ENCODE results near the gene NTNG1. TPM values are rescaled to one million over a fixed set of nuclear protein-coding genes. Genes with fewer than 3 reads are reported as not detected.

The NTNG1 gene
- total RNA-seq, 5 donors from 2014 or later (not counting 1 experiment from before 2014, with no cell fraction given): 0.13 TPM; not detected in 4

DNA sequence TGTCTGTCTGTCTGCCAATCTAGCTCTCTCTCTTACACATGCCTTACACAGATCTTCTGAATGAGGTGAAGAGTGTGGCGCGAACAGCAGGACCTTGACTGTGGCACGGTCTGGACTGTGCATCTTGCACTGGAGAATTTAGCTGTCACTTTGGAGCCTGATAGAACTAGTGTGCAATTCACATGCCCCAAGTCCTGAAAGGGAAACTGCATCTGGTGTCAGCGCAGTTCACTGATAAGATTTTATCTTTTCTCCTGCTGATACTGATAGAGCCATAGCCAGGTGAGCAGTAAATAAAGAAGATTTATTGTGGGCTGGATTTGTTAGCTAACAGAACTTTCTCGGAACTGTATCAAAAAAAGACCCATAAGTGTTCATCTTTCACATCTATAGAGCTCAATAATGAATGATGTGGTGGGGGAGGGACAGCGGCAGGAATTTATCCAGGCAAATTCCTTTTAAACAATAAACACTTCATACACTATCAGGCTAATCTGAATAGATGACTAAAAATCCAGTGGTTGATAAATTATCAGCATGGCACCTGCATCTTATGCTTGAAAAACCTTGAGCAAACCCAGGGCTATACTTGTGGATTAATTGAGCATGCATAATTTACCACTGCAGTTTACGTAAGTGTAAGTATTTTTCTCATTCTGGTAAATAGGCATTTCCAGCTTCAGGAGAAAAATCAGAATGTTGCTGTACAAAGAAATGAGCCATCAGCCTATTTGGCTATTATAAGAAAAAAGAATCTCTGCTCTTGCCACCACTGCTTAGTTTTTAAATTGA lies 104.1 kb downstream of the NTNG1 start:
- Mint-ChIP-seq H3K4me1 (peaks cover 0 to 3% (median 0%) of the 10 kb centered on the region in 3 donors), H3K36me3 (no peaks in the 10 kb centered on the region), H3K27me3 (peaks cover 0 to 3% of the 10 kb centered on the region in 2 donors), H3K4me3 (no peak overlapping the region), H3K9me3 (no peaks in the 10 kb centered on the region), H3K27ac (no peak overlapping the region)
- Histone ChIP-seq H3K4me1 (ENCODE audit: control insufficient read depth in 1 of 2, extremely low read depth in 1 of 2, insufficient read depth in 2 of 2, low read length in 2 of 2) (peaks cover 0 to 6% of the 10 kb centered on the region in 2 experiments), H3K4me3 (ENCODE audit: control insufficient read depth in 1 of 2, extremely low read depth in 1 of 2, low read length in 1 of 2) (no peak overlapping the region), H3K36me3 (ENCODE audit: control insufficient read depth in 2 of 2, extremely low read depth in 1 of 2, insufficient read depth in 1 of 2, low read length in 1 of 2) (no peaks in the 10 kb centered on the region), H3K27me3 (replicated peaks in 1 of 2; ENCODE audit: control insufficient read depth in 2 of 2, extremely low read depth in 1 of 2, insufficient read depth in 2 of 2, low read length in 1 of 2) (peaks cover 0 to 5% of the 10 kb centered on the region in 2 experiments), H3K9me3 (no peaks in the 10 kb centered on the region), H3K27ac (ENCODE audit: low read length) (no peak overlapping the region)
- ChIA-PET CTCF (interaction anchor here in 1 of 2 donors (0.5 kb wide), 1 partner anchor 1567 kb away, joined by 4 read pairs; no protein-coding TSS in a partner anchor), POLR2A (interaction anchor here in 1 of 2 donors (0.6 kb wide), 1 partner anchor 348 kb away, joined by 3 read pairs; no protein-coding TSS in a partner anchor)
- no peak for ATAC-seq (replicated peaks in 1 of 4)
- DNase-seq: no peak
- 13% methylated on average over 1 of the region's 7 CpGs for WGBS (ENCODE audit: insufficient coverage)

DNA sequence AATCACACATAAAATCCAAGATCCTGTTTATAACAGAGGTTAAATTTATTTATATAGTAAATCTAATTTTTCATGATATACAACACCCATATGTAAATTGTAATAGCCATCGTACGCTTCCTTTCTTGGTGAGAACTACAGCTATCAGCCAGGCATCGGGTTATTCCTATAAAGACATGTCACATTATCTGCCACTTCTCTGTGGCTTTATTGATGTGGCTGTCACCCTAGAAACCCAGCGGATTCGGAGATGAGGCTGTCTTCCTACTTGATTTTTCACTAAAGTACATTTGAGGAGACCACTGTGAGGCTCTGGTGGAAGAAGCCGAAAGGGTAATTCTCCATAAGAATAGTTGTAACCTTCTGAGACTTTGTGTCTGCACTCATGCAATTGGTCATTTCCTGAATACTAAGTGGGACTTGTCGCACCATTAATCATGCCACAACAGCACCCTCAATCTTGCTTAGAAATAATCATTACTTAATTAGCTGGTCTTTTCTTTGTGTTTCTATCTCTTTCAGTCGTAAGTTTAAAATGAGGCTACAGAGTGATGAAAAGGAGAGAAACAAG lies 106.0 kb downstream of the NTNG1 start:
- Histone ChIP-seq H3K27ac (ENCODE audit: low read length) (no peak overlapping the region), H3K27me3 (replicated peaks in 1 of 2; ENCODE audit: control insufficient read depth in 2 of 2, extremely low read depth in 1 of 2, insufficient read depth in 2 of 2, low read length in 1 of 2) (peaks cover 0 to 5% of the 10 kb centered on the region in 2 experiments), H3K4me1 (ENCODE audit: control insufficient read depth in 1 of 2, extremely low read depth in 1 of 2, insufficient read depth in 2 of 2, low read length in 2 of 2) (peaks cover 0 to 7% of the 10 kb centered on the region in 2 experiments), H3K4me3 (ENCODE audit: control insufficient read depth in 1 of 2, extremely low read depth in 1 of 2, low read length in 1 of 2) (no peak overlapping the region), H3K9me3 (no peaks in the 10 kb centered on the region), H3K36me3 (ENCODE audit: control insufficient read depth in 2 of 2, extremely low read depth in 1 of 2, insufficient read depth in 1 of 2, low read length in 1 of 2) (no peaks in the 10 kb centered on the region)
- WGBS (ENCODE audit: insufficient coverage): 25% methylated on average over 3 of the region's 8 CpGs
- Mint-ChIP-seq H3K27ac (no peak overlapping the region), H3K4me1 (peaks cover 0 to 6% (median 2%) of the 10 kb centered on the region in 3 donors), H3K4me3 (no peak overlapping the region), H3K27me3 (peaks cover 3 to 4% of the 10 kb centered on the region in 2 donors), H3K9me3 (no peaks in the 10 kb centered on the region), H3K36me3 (no peaks in the 10 kb centered on the region)
- ATAC-seq (replicated peaks in 1 of 4): no peak
- CTCF ChIA-PET: no interaction called here
- no peak for DNase-seq
- POLR2A ChIA-PET: interaction anchor here in 1 of 2 donors (0.6 kb wide), 1 partner anchor 52 kb away, joined by 8 read pairs; no protein-coding TSS in a partner anchor

GRCh38 chr1:107247679-107248078 lies 106.8 kb downstream of the NTNG1 start:
- ChIA-PET POLR2A (no interaction called here), CTCF (no interaction called here)
- H3K36me3 Mint-ChIP-seq: no peaks in the 10 kb centered on the region
- H3K4me1 Mint-ChIP-seq: peaks cover 0 to 6% (median 2%) of the 10 kb centered on the region in 3 donors
- H3K27ac Mint-ChIP-seq: no peak overlapping the region
- Histone ChIP-seq H3K4me3 (ENCODE audit: control insufficient read depth in 1 of 2, extremely low read depth in 1 of 2, low read length in 1 of 2) (no peak overlapping the region), H3K36me3 (ENCODE audit: control insufficient read depth in 2 of 2, extremely low read depth in 1 of 2, insufficient read depth in 1 of 2, low read length in 1 of 2) (no peaks in the 10 kb centered on the region), H3K4me1 (ENCODE audit: control insufficient read depth in 1 of 2, extremely low read depth in 1 of 2, insufficient read depth in 2 of 2, low read length in 2 of 2) (peaks cover 0 to 7% of the 10 kb centered on the region in 2 experiments), H3K27me3 (replicated peaks in 1 of 2; ENCODE audit: control insufficient read depth in 2 of 2, extremely low read depth in 1 of 2, insufficient read depth in 2 of 2, low read length in 1 of 2) (peaks cover 0 to 5% of the 10 kb centered on the region in 2 experiments), H3K27ac (ENCODE audit: low read length) (no peak overlapping the region), H3K9me3 (no peaks in the 10 kb centered on the region)
- ATAC-seq (replicated peaks in 1 of 4) (no peak), DNase-seq (no peak)
- no peaks in the 10 kb centered on the region for H3K9me3 Mint-ChIP-seq
- H3K4me3 Mint-ChIP-seq: no peak overlapping the region
- peaks cover 3 to 4% of the 10 kb centered on the region in 2 donors for H3K27me3 Mint-ChIP-seq
- no CpG with 5 or more reads among the region's 1 CpG for WGBS (ENCODE audit: insufficient coverage)

- no peaks in the 10 kb centered on the region for H3K9me3 Mint-ChIP-seq
- WGBS (ENCODE audit: insufficient coverage): no CpG with 5 or more reads among the region's 1 CpG
- no peak overlapping the region for H3K4me3 ChIP-seq (ENCODE audit: control insufficient read depth in 1 of 2, extremely low read depth in 1 of 2, low read length in 1 of 2)
- H3K36me3 ChIP-seq (ENCODE audit: control insufficient read depth in 2 of 2, extremely low read depth in 1 of 2, insufficient read depth in 1 of 2, low read length in 1 of 2): no peaks in the 10 kb centered on the region
- H3K4me1 ChIP-seq (ENCODE audit: control insufficient read depth in 1 of 2, extremely low read depth in 1 of 2, insufficient read depth in 2 of 2, low read length in 2 of 2): peaks cover 0 to 7% of the 10 kb centered on the region in 2 experiments
- H3K27me3 ChIP-seq (replicated peaks in 1 of 2; ENCODE audit: control insufficient read depth in 2 of 2, extremely low read depth in 1 of 2, insufficient read depth in 2 of 2, low read length in 1 of 2): peaks cover 0 to 3% of the 10 kb centered on the region in 2 experiments
- CTCF ChIA-PET: no interaction called here
- DNase-seq (no peak), ATAC-seq (replicated peaks in 1 of 4) (no peak)
- no peaks in the 10 kb centered on the region for H3K36me3 Mint-ChIP-seq
- H3K4me3 Mint-ChIP-seq: no peak overlapping the region
- H3K27ac Mint-ChIP-seq: no peak overlapping the region
- no peaks in the 10 kb centered on the region for H3K9me3 ChIP-seq
- POLR2A ChIA-PET: no interaction called here
- no peak overlapping the region for H3K27ac ChIP-seq (ENCODE audit: low read length)
- H3K27me3 Mint-ChIP-seq: peaks cover 2 to 3% of the 10 kb centered on the region in 2 donors
- peaks cover 0 to 6% (median 2%) of the 10 kb centered on the region in 3 donors for H3K4me1 Mint-ChIP-seq
Measured at GRCh38 chr1:107250169-107250568, 109.3 kb downstream of the NTNG1 start.

- Histone ChIP-seq H3K36me3 (ENCODE audit: control insufficient read depth in 2 of 2, extremely low read depth in 1 of 2, insufficient read depth in 1 of 2, low read length in 1 of 2) (no peaks in the 10 kb centered on the region), H3K4me1 (ENCODE audit: control insufficient read depth in 1 of 2, extremely low read depth in 1 of 2, insufficient read depth in 2 of 2, low read length in 2 of 2) (peaks cover 0 to 7% of the 10 kb centered on the region in 2 experiments), H3K9me3 (no peaks in the 10 kb centered on the region), H3K27ac (ENCODE audit: low read length) (no peak overlapping the region), H3K4me3 (ENCODE audit: control insufficient read depth in 1 of 2, extremely low read depth in 1 of 2, low read length in 1 of 2) (no peak overlapping the region), H3K27me3 (replicated peaks in 1 of 2; ENCODE audit: control insufficient read depth in 2 of 2, extremely low read depth in 1 of 2, insufficient read depth in 2 of 2, low read length in 1 of 2) (peaks cover 0 to 3% of the 10 kb centered on the region in 2 experiments)
- ATAC-seq (replicated peaks in 1 of 4): no peak
- Mint-ChIP-seq H3K27ac (no peak overlapping the region), H3K9me3 (no peaks in the 10 kb centered on the region), H3K4me1 (peaks cover 0 to 6% (median 2%) of the 10 kb centered on the region in 3 donors), H3K36me3 (no peaks in the 10 kb centered on the region), H3K4me3 (no peak overlapping the region), H3K27me3 (peaks cover 2 to 3% of the 10 kb centered on the region in 2 donors)
- ChIA-PET CTCF (no interaction called here), POLR2A (no interaction called here)
- no peak for DNase-seq
- no CpG with 5 or more reads among the region's 2 CpGs for WGBS (ENCODE audit: insufficient coverage)
Measured at GRCh38 chr1:107251083-107251482, 110.2 kb downstream of the NTNG1 start.

DNA sequence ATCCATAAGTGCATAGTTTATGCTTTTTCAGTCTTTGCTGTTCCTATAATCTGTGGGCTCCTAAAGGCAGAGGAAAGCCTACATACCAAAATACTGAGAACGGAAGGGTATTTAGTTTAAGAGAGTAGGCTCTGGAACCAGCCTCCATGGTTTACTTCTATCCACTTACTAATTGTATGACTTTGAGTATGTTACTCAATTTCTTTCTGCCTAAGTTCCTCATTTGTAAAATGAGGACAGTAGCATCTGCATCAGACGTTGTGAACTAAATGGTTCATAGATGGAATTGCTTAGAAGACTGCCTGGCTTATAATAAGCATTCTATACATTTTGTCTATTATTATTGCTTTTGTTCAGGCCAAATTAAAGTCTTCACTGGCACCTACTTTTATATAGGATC lies 111.0 kb downstream of the NTNG1 start:
- H3K36me3 Mint-ChIP-seq: no peaks in the 10 kb centered on the region
- H3K9me3 Mint-ChIP-seq: no peaks in the 10 kb centered on the region
- Histone ChIP-seq H3K27ac (ENCODE audit: low read length) (no peak overlapping the region), H3K36me3 (ENCODE audit: control insufficient read depth in 2 of 2, extremely low read depth in 1 of 2, insufficient read depth in 1 of 2, low read length in 1 of 2) (no peaks in the 10 kb centered on the region), H3K9me3 (no peaks in the 10 kb centered on the region), H3K4me1 (ENCODE audit: control insufficient read depth in 1 of 2, extremely low read depth in 1 of 2, insufficient read depth in 2 of 2, low read length in 2 of 2) (peaks cover 0 to 7% of the 10 kb centered on the region in 2 experiments), H3K27me3 (replicated peaks in 1 of 2; ENCODE audit: control insufficient read depth in 2 of 2, extremely low read depth in 1 of 2, insufficient read depth in 2 of 2, low read length in 1 of 2) (peaks cover 0 to 3% of the 10 kb centered on the region in 2 experiments), H3K4me3 (ENCODE audit: control insufficient read depth in 1 of 2, extremely low read depth in 1 of 2, low read length in 1 of 2) (no peak overlapping the region)
- H3K4me3 Mint-ChIP-seq: no peak overlapping the region
- POLR2A ChIA-PET: no interaction called here
- ATAC-seq (replicated peaks in 1 of 4) (no peak), DNase-seq (no peak)
- no CpG with 5 or more reads among the region's 2 CpGs for WGBS (ENCODE audit: insufficient coverage)
- CTCF ChIA-PET: no interaction called here
- peaks cover 0 to 6% (median 2%) of the 10 kb centered on the region in 3 donors for H3K4me1 Mint-ChIP-seq
- H3K27ac Mint-ChIP-seq: no peak overlapping the region
- H3K27me3 Mint-ChIP-seq: peaks cover 2 to 3% of the 10 kb centered on the region in 2 donors
